Spinal cord (tissue), 10 donors: ENCODE data around the gene TRNAU1AP. TPM values are rescaled to one million over a fixed set of nuclear protein-coding genes. Genes with fewer than 3 reads are reported as not detected.
A peak's percentile ranks its signal among the peaks of the same experiment; 100 is the strongest.

Experiments
- DNase-seq, 6 donors: peaks; one replicate each; pipeline versions ENCODE4 v3.0.0 to v3.0.0-alpha.2; 2013 to 2015; ENCODE audit warnings: low spot score in 6 of 6, low read depth in 4 of 6
- H3K27ac ChIP-seq: one replicate; pipeline ENCODE4 v1.5.1; 2013; ENCODE audit warnings: low read depth, low read length, control low read depth
- H3K27me3 ChIP-seq: one replicate; pipeline ENCODE4 v1.6.1; 2013; ENCODE audit warnings: low read length; ENCODE audit not compliant: control insufficient read depth, insufficient read depth
- H3K36me3 ChIP-seq: one replicate; pipeline ENCODE4 v1.6.1; 2013; ENCODE audit warnings: low read length; ENCODE audit not compliant: control insufficient read depth, insufficient read depth
- H3K4me1 ChIP-seq: one replicate; pipeline ENCODE4 v1.6.1; 2013; ENCODE audit warnings: low read length; ENCODE audit not compliant: control insufficient read depth, insufficient read depth
- H3K4me3 ChIP-seq: one replicate; pipeline ENCODE4 v1.5.1; 2013; ENCODE audit warnings: low read depth, low read length, control low read depth
- H3K9me3 ChIP-seq: one replicate; pipeline ENCODE4 v1.6.1; 2013; ENCODE audit warnings: low read length; ENCODE audit not compliant: control insufficient read depth, insufficient read depth
- WGBS: methylation state at CpG from one replicate; pipeline ENCODE4 v1.1.5; 2013; ENCODE audit warnings: missing lambda C conversion rate; ENCODE audit not compliant: insufficient coverage; 5-methylcytosine and 5-hydroxymethylcytosine counted together
- long read RNA-seq, 4 donors: transcript quantifications; one replicate each; lab custom pipeline, GENCODE V29; 2026
- polyA plus RNA-seq, 2 donors: library from polyadenylated mRNA; unstranded; fragments of 120-200 nt; gene quantifications; one replicate each; pipeline ENCODE4 v1.2.1, GENCODE V29; 2013; ENCODE audit not compliant: insufficient read length in 2 of 2
- total RNA-seq, 2 donors: library from RNA; depleted of rRNA in 1 of 2; stranded (reverse); fragments of 120-200 nt in 1 of 2; fragments of >200 nt in 1 of 2; gene quantifications; one replicate each; pipeline versions ENCODE4 v1.2.3 to v1.2.4, GENCODE V29; 2013 to 2014
- donor health status: healthy.

TRNAU1AP gene
- total RNA-seq (10 to 100 TPM; 20.9 to 36.9 TPM), polyA plus RNA-seq (10 to 100 TPM; 23.9 to 32.3 TPM)
- long read RNA-seq, donor 1, partial matches to known transcripts: 0 of 5 reads
- long read RNA-seq, donor 1, other reads (novel, unspliced or antisense): 0 of 5 reads
- long read RNA-seq, donor 2, partial matches to known transcripts: 0 of 4 reads
- long read RNA-seq, donor 2, other reads (novel, unspliced or antisense): 0 of 4 reads
- long read RNA-seq, donor 3, partial matches to known transcripts: 5 of 13 reads
- long read RNA-seq, donor 3, other reads (novel, unspliced or antisense): 5 of 13 reads
- long read RNA-seq, donor 4, partial matches to known transcripts: 0 of 8 reads
- long read RNA-seq, donor 4, other reads (novel, unspliced or antisense): 0 of 8 reads

DNA sequence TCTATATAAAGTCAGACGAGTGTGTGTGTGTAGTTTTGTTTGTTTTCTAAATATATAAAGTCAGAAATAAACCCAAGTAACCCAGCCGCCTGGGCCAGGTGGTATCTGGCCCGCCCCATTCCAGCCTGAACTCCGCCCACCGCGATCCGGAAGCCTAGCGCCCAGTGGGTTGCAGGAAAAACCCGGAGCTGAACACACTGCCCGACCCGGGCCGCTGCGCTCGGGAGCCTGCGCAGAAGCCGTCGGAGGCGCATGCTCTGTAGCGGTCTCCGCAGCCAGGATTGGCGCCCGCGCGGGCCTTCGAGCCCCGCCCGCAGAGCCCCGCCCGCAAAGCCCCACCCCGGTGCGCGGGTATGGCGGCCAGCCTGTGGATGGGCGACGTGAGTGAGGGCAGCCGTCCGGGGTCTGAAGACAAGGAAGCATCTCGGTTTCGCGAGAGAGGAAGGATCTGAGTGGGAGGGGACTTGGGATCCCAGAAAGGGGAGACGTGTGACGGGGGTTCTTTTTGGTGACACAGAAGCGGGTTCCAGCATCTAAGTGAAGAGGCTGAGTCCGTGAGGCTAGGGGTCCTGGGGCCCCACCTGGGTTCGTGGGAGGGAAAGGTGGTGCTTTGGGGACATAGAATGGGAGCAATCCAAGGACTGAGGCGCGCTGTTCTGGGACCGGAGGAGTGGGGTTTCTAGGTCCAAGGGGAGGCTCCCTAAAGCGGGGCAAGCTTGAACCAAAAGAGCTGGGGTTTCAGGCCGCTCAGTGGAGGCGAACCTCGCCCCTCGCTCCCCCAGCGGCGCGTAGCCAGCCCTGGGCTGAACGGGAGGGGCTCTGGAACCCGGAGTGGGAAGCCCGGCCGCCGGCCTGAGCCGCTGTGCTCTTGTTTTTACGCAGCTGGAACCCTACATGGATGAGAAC lies at the start of gene TRNAU1AP:
Gene TRNAU1AP (plus strand): TSS at position 328 of the 906 bp plus-strand sequence. CDS start 26 bp downstream, at position 354.
- peak within 1 kb of the TSS; percentile 86 for H3K27ac ChIP-seq
- under 1% methylated on average over 62 of the region's 63 CpGs for WGBS
- H3K4me3 ChIP-seq: peak within 1 kb of the TSS; percentile 95
- peaks cover 32% of the 10 kb centered on the region for H3K36me3 ChIP-seq
- peak; percentile 88 to 99 (median 94) for DNase-seq
- peaks cover 15% of the 10 kb centered on the region for H3K4me1 ChIP-seq
- H3K27me3 ChIP-seq: no peaks in the 10 kb centered on the region
- no peaks in the 10 kb centered on the region for H3K9me3 ChIP-seq

DNA sequence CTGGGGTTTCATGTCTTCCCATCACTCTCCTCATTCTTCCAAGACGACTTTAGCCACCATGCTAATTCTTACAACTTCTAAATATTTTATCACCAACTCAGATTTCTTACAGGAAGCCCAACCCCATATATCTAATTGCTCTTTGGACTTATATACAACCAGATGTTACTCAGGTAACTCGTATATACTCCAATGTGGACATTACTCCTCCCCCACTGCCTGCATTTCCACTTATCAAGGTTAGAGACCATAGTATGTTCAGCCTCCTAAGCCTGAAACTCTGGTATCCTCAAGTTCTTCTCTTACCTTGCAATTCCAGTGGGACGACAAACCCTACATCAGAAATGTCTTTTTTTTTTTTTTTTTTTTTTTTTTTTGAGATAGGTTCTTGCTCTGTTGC lies 49.8 kb upstream of the TRNAU1AP start:
- Histone ChIP-seq H3K27ac (no peak overlapping the region), H3K36me3 (peaks cover 11% of the 10 kb centered on the region), H3K4me3 (no peak overlapping the region), H3K9me3 (no peaks in the 10 kb centered on the region), H3K27me3 (no peaks in the 10 kb centered on the region), H3K4me1 (peaks cover 14% of the 10 kb centered on the region)
- 75% methylated on average over 2 of the region's 3 CpGs for WGBS
- no peak for DNase-seq

DNA sequence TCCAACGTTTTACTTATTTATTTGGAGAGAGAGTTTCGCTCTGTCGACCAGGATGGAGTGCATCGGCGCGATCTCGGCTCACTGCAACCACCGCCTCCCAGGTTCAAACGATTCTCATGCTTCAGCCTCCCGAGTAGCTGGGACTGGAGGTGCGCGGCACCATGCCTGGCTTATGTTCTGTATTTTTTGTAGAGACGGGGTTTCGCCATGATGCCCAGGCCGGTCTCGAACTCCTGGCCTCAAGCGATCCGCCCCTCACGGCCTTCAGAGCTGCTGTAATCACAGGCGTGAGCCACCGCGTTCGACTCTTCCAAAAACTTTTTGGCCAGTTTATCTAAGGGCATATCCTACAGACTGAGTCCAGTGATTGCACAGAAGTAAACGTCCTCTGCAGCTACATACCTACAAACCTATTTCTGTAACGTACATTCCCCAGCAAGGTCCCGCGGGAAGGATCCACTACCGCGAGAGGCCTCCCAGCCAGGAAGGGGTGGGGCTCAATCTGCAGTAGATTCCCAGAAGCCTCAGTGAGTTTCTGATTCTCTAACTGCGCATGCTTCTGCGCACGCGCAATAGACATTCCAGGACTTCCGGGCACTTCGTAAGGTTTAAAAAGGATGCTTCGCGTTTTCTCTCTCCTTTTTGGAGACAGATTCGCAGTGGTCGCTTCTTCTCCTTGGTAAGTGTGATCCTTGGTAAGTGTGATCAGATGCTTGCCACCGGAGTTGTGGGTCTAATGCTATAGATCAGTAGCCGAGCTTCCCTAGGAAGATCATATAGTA lies 47.3 kb upstream of the TRNAU1AP start, which contains the start of gene RCC1:
Gene RCC1 (plus strand): TSS at position 638 of the 782 bp plus-strand sequence. CDS start 23,824 bp downstream, outside the sequence.
- H3K27ac ChIP-seq: peak within 1 kb of the TSS; percentile 84
- peak; percentile 95 to 100 (median 98) for DNase-seq
- under 1% methylated on average over 36 of the region's 41 CpGs for WGBS

DNA sequence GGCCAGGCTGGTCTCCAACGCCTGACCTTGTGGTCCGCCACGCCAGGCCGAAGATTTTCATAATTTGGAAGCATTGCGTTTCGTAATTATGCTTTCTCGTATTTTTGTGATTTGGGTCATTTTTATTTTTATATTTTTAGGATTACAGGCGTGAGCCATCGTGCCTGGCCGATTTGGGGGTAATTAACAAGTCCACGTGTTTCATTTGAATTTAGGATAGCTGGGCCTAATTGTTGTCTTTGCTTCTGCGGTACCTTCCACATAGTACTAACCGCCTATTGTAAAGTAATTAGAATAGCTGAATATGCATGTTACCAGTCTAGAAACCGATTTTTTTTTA lies 46.0 kb upstream of the TRNAU1AP start:
- 4% methylated on average over 4 of the region's 14 CpGs for WGBS
- H3K4me1 ChIP-seq: peaks cover 15% of the 10 kb centered on the region
- H3K27ac ChIP-seq: no peak overlapping the region
- H3K9me3 ChIP-seq: no peaks in the 10 kb centered on the region
- no peak for DNase-seq
- H3K36me3 ChIP-seq: peaks cover 35% of the 10 kb centered on the region
- peak overlapping the region; percentile 97 for H3K4me3 ChIP-seq
- H3K27me3 ChIP-seq: no peaks in the 10 kb centered on the region

More for the DNA sequence above, 47.3 kb upstream of the TRNAU1AP start, which contains the start of gene RCC1:
- Histone ChIP-seq H3K4me3 (peak within 1 kb of the TSS; percentile 97), H3K4me1 (peaks cover 14% of the 10 kb centered on the region), H3K36me3 (peaks cover 26% of the 10 kb centered on the region), H3K27me3 (no peaks in the 10 kb centered on the region), H3K9me3 (no peaks in the 10 kb centered on the region)

DNA sequence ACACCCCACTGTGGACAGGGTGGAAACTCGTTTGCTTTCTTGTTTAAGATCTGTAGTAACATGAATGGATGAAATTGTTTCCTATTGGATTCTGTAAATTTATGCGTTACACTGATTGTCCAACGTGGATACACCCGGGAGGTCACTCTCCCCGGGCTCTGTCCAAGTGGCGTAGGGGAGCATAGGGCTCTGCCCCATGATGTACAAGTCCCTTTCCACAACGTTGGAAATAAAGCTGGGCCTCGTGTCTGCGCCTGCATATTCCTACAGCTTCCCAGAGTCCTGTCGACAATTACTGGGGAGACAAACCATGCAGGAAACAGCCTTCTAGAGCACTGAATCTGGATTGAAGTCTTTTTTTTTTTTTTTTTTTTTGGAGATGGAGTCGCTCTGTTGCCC lies 45.6 kb upstream of the TRNAU1AP start:
- WGBS: 4% methylated on average over 6 of the region's 11 CpGs
- no peaks in the 10 kb centered on the region for H3K27me3 ChIP-seq
- H3K27ac ChIP-seq: no peak overlapping the region
- peaks cover 38% of the 10 kb centered on the region for H3K36me3 ChIP-seq
- no peak for DNase-seq
- no peaks in the 10 kb centered on the region for H3K9me3 ChIP-seq
- peaks cover 17% of the 10 kb centered on the region for H3K4me1 ChIP-seq
- H3K4me3 ChIP-seq: peak overlapping the region; percentile 97

DNA sequence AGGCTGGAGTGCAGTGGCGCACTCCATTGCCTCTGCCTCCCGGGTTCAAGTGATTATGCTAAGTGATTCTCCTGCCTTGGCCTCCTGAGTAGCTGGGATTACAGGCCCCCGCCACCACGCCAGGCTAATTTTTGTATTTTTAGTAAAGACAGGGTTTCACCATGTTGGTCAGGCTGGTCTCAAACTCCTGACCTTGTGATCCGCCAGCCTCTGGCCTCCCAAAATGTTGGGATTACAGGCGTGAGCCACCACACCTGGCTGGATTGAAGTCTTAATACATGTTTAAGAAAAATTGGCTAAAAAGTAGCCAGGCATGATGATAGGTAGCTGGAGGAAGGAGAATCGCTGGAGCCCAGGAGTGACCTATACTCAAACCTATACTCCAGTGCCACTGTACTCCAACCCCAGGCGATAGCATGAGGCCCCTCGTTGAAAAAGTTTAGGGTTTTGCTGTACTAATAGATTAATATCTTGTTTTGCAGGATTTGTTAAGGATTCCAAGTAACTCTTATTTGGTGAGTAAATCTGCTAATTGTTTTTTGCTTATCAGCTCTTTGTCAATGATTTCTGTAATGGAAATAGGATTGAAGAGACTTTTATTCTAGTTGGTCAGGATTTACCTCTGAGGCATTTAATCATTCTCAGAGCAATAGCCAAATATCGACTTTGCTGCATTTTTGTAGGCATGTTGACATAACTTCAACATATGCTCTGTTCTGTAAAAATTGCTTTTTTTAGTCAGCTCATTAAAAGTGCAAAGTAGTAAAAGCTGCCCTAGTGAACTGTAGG lies 45.0 kb upstream of the TRNAU1AP start:
- H3K27ac ChIP-seq: no peak overlapping the region
- peak overlapping the region; percentile 97 for H3K4me3 ChIP-seq
- H3K27me3 ChIP-seq: no peaks in the 10 kb centered on the region
- H3K36me3 ChIP-seq: peaks cover 41% of the 10 kb centered on the region
- H3K4me1 ChIP-seq: peaks cover 17% of the 10 kb centered on the region
- DNase-seq: no peak
- 70% methylated on average over 2 of the region's 10 CpGs for WGBS
- H3K9me3 ChIP-seq: no peaks in the 10 kb centered on the region

DNA sequence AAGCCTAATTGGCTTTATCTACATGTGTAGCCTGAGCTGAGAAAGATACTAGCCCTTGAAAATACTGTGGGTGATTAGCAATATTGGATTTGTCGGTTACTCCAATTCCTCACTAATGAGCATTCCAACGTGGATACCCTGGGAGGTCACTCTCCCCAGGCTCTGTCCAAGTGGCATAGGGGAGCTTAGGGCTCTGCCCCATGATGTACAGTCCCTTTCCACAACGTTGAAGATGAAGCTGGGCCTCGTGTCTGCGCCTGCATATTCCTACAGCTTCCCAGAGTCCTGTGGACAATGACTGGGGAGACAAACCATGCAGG lies 44.5 kb upstream of the TRNAU1AP start:
- H3K27ac ChIP-seq: no peak overlapping the region
- peaks cover 17% of the 10 kb centered on the region for H3K4me1 ChIP-seq
- no peak overlapping the region for H3K4me3 ChIP-seq
- DNase-seq: no peak
- no peaks in the 10 kb centered on the region for H3K9me3 ChIP-seq
- H3K36me3 ChIP-seq: peaks cover 45% of the 10 kb centered on the region
- no peaks in the 10 kb centered on the region for H3K27me3 ChIP-seq
- WGBS: no CpG with 5 or more reads among the region's 5 CpGs

DNA sequence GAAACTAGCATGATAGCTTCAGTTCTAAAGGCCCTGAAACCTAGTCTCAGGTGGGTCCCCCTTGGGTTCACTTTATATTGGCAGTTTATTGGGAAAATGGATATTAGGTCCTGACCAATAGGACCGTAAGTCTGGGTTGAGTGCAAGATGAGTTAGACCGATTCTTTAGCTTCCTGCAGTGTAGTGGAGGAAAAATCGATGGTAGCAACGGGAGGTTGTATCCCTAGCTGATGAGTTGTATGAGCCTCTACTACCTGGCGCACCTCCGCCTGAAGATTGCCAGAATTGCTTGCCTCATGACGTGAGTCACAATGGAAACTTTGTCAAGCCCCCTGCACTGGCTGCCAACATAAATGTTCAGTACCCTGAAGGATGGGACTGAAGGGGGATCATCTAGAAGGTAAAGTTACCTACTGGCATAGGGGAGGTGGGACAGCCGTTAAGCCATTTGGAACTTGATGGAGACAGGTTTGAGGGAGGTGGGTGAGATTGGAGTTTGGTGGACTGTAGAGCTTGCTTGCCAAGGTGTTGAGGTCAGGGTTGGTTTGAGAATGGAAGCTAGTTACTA lies 43.1 kb upstream of the TRNAU1AP start:
- H3K4me3 ChIP-seq: no peak overlapping the region
- no peak overlapping the region for H3K27ac ChIP-seq
- DNase-seq: no peak
- 90% methylated on average over 8 of the region's 8 CpGs for WGBS
- H3K27me3 ChIP-seq: no peaks in the 10 kb centered on the region
- H3K4me1 ChIP-seq: peaks cover 17% of the 10 kb centered on the region
- no peaks in the 10 kb centered on the region for H3K9me3 ChIP-seq
- peaks cover 52% of the 10 kb centered on the region for H3K36me3 ChIP-seq
